GM12878 (cell line): Measurements from ENCODE around the gene SIK2. TPM values are rescaled to one million over a fixed set of nuclear protein-coding genes. Genes with fewer than 3 reads are reported as not detected.

ENCODE experiments used
- BCL11A ChIP-seq: IDR thresholded peaks from 2 replicates; pipeline ENCODE4 v1.6.1; 2011; ENCODE audit warnings: low read depth, low read length
- BCLAF1 ChIP-seq: fragments of 450-650 bp; IDR thresholded peaks from 2 replicates; pipeline ENCODE4 v1.6.1; 2017; ENCODE audit warnings: antibody characterized with exemption, mild to moderate bottlenecking, moderate library complexity
- CBX3 ChIP-seq: fragments of 200-600 bp; sonication (generic); IDR thresholded peaks from 2 replicates; pipeline ENCODE4 v1.6.1; 2016; ENCODE audit warnings: low read depth, borderline replicate concordance
- ETV6 ChIP-seq, 2 experiments: fragments of 450-650 bp in 1 of 2; IDR thresholded peaks in 1 of 2; conservative IDR thresholded peaks in 1 of 2; 2 replicates each; pipeline ENCODE4 v1.6.1; 2014; ENCODE audit warnings: antibody characterized with exemption in 1 of 2, borderline replicate concordance in 1 of 2, low read depth in 1 of 2, mild to moderate bottlenecking in 1 of 2, moderate library complexity in 1 of 2
- JUND ChIP-seq: IDR thresholded peaks from 2 replicates; pipeline ENCODE4 v1.6.1; 2012; ENCODE audit warnings: low read depth, mild to moderate bottlenecking, low read length, improper control_type of control experiment, moderate library complexity
- NFYA ChIP-seq: IDR thresholded peaks from 2 replicates; pipeline ENCODE4 v1.6.1; 2011; ENCODE audit warnings: low read depth, mild to moderate bottlenecking, low read length, improper control_type of control experiment, borderline replicate concordance
- NR2F1 ChIP-seq: fragments of 450-650 bp; conservative IDR thresholded peaks from 2 replicates; pipeline ENCODE4 v1.6.1; 2017; ENCODE audit warnings: mild to moderate bottlenecking
- PKNOX1 ChIP-seq: fragments of 450-650 bp; IDR thresholded peaks from 2 replicates; pipeline ENCODE4 v1.6.1; 2016; ENCODE audit warnings: mild to moderate bottlenecking
- PML ChIP-seq: IDR thresholded peaks from 2 replicates; pipeline ENCODE4 v1.6.1; 2012; ENCODE audit warnings: low read length, inconsistent platforms
- POLR2A ChIP-seq: IDR thresholded peaks from 2 replicates; pipeline ENCODE4 v1.6.1; 2011; ENCODE audit warnings: low read depth, mild to moderate bottlenecking, low read length
- POLR2AphosphoS2 ChIP-seq: IDR thresholded peaks from 2 replicates; pipeline ENCODE4 v1.6.1; 2011; ENCODE audit warnings: low read depth, mild to moderate bottlenecking, low read length, improper control_type of control experiment, moderate library complexity
- RB1 ChIP-seq: fragments of 450-650 bp; formaldehyde crosslinking; IDR thresholded peaks from 2 replicates; pipeline ENCODE4 v1.6.1; 2017; ENCODE audit warnings: mild to moderate bottlenecking, borderline replicate concordance
- RBBP5 ChIP-seq: fragments of 200-600 bp; sonication (generic); conservative IDR thresholded peaks from 2 replicates; pipeline ENCODE4 v1.6.1; 2016
- RUNX3 ChIP-seq: IDR thresholded peaks from 2 replicates; pipeline ENCODE4 v1.6.1; 2012; ENCODE audit warnings: low read length, inconsistent platforms
- SMC3 ChIP-seq: IDR thresholded peaks from 2 replicates; pipeline ENCODE4 v1.6.1; 2011; ENCODE audit warnings: low read length, improper control_type of control experiment, borderline replicate concordance
- SUZ12 ChIP-seq: fragments of 200-600 bp; sonication (generic); IDR thresholded peaks from one replicate; pipeline ENCODE4 v1.6.1; 2018; ENCODE audit warnings: antibody characterized with exemption, mild to moderate bottlenecking; ENCODE audit not compliant: unreplicated experiment
- TARDBP ChIP-seq: IDR thresholded peaks from 2 replicates; pipeline ENCODE4 v1.6.1; 2016; ENCODE audit warnings: borderline replicate concordance
- YBX1 ChIP-seq: fragments of 450-650 bp; IDR thresholded peaks from 2 replicates; pipeline ENCODE4 v1.6.1; 2016; ENCODE audit warnings: antibody characterized with exemption
- YY1 ChIP-seq: IDR thresholded peaks from 2 replicates; pipeline ENCODE4 v1.6.1; 2011; ENCODE audit warnings: low read depth, mild to moderate bottlenecking, low read length
- ZNF207 ChIP-seq: fragments of 450-650 bp; IDR thresholded peaks from 2 replicates; pipeline ENCODE4 v1.6.1; 2014; ENCODE audit warnings: antibody characterized with exemption, mild to moderate bottlenecking, borderline replicate concordance
- ZZZ3 ChIP-seq: IDR thresholded peaks from 2 replicates; pipeline ENCODE4 v1.6.1; 2011; ENCODE audit warnings: low read depth; ENCODE audit not compliant: control insufficient read depth, insufficient read length
- polyA plus RNA-seq, 11 experiments: library from polyadenylated mRNA; depleted of rRNA in 4 of 11; unstranded in 6 of 11; stranded (reverse) in 5 of 11; fragments of >200 nt; fragmentation: Nextera tagmentation in 4 of 11; fragmentation: Illumina TruSeq in 1 of 11; extraction: Ambion mirVana in 4 of 11; extraction: Trizol in 1 of 11; gene quantifications; 1 replicate in 1 of 11; 2 replicates in 10 of 11; pipeline versions ENCODE4 v1.2.1 to v1.2.3, GENCODE V29; 2011 to 2016; ENCODE audit warnings: inconsistent platforms in 2 of 11, missing spikeins in 2 of 11, low read depth in 1 of 11
- total RNA-seq, 4 experiments: library from RNA; depleted of rRNA in 3 of 4; stranded (reverse); fragments of >200 nt in 3 of 4; fragmentation: Illumina TruSeq in 1 of 4; extraction: Trizol in 1 of 4; gene quantifications; 2 replicates each; pipeline versions ENCODE4 v1.2.1 to v1.2.3, GENCODE V29; 2013 to 2021
- TF ChIP-seq, protein P1 (sequence below): IDR thresholded peaks from 2 replicates; pipeline ENCODE4 v1.6.1; 2012; ENCODE audit warnings: low read depth, low read length, improper control_type of control experiment
- TF ChIP-seq, protein P2 (sequence below): fragments of 450-650 bp; IDR thresholded peaks from 2 replicates; pipeline ENCODE4 v1.6.1; 2017; ENCODE audit warnings: mild to moderate bottlenecking

SIK2 gene
- total and polyA plus RNA-seq, 10 of the 15 experiments (the other 5 are each of a cell fraction or from before 2014, with no cell fraction given): 0.97 to 14.2 (median 4.5) TPM

DNA sequence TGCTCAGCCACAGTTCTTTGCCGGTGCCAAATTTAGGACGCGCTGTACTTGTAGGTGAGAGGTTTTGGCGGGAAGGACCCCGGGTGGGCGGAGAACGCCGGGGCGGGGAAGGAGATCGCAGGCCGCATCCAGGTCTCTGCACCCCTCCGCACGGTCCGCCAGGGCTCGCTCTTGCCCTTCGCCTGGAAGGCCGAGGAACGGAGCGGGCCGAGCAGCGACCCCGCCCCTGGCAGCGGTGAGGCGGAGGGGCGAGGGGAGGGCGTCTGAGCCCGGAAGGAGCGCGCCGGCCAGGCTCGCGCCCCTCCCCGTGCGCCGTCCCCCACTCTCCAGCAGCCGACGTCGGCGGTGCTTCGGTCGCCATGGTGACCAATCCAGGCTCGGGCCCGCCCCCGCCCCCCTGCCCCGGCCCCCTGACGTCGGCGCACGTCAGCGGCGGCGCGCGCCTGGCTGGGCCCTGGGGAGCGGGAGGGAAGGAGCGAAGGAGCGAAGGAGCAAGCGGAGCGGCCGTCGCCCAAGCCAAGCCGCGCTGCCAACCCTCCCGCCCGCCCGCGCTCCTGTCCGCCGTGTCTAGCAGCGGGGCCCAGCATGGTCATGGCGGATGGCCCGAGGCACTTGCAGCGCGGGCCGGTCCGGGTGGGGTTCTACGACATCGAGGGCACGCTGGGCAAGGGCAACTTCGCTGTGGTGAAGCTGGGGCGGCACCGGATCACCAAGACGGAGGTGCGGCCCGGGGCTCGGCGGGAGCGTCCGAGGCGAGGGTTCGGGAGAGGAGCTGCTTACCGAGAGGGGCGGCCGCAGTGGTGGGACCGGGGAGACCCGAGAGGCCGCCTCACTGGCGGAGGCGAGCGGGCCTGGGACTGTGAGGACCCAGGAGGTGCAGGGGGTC lies at the start of gene SIK2 (continued):
- TF ChIP-seq YY1 (peak; percentile 72), POLR2AphosphoS2 (no peak), NR2F1 (peak; percentile 15; the same call in 1 of the 2 replicates), ETV6 (conservative IDR thresholded peaks at IDR 0.05 in 1 of 2, IDR thresholded peaks at IDR 0.05 in 1 of 2; ENCODE audit: borderline replicate concordance in 1 of 2, low read depth in 1 of 2) (no peak), NFYA (no peak), SMC3 (peak; percentile 99), CBX3 (no peak), JUND (no peak), BCLAF1 (no peak), YBX1 (no peak), BCL11A (no peak), ZZZ3 (no peak), PML (no peak), ZNF207 (peak; percentile 48; the same call in 1 of the 2 replicates), SUZ12 (no peak), RUNX3 (no peak), POLR2A (peak; percentile 67; the same call in 1 of the 2 replicates), RB1 (peak; percentile 100; the same call in 1 of the 2 replicates), PKNOX1 (no peak), RBBP5 (no peak), TARDBP (peak; percentile 11; the same call in 1 of the 2 replicates)
- TF ChIP-seq, protein P1, sequence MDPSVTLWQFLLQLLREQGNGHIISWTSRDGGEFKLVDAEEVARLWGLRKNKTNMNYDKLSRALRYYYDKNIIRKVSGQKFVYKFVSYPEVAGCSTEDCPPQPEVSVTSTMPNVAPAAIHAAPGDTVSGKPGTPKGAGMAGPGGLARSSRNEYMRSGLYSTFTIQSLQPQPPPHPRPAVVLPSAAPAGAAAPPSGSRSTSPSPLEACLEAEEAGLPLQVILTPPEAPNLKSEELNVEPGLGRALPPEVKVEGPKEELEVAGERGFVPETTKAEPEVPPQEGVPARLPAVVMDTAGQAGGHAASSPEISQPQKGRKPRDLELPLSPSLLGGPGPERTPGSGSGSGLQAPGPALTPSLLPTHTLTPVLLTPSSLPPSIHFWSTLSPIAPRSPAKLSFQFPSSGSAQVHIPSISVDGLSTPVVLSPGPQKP: peak; percentile 44; the same call in 1 of the 2 replicates
- TF ChIP-seq, protein P2, sequence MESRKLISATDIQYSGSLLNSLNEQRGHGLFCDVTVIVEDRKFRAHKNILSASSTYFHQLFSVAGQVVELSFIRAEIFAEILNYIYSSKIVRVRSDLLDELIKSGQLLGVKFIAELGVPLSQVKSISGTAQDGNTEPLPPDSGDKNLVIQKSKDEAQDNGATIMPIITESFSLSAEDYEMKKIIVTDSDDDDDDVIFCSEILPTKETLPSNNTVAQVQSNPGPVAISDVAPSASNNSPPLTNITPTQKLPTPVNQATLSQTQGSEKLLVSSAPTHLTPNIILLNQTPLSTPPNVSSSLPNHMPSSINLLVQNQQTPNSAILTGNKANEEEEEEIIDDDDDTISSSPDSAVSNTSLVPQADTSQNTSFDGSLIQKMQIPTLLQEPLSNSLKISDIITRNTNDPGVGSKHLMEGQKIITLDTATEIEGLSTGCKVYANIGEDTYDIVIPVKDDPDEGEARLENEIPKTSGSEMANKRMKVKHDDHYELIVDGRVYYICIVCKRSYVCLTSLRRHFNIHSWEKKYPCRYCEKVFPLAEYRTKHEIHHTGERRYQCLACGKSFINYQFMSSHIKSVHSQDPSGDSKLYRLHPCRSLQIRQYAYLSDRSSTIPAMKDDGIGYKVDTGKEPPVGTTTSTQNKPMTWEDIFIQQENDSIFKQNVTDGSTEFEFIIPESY: no peak
